ENCODE results near the gene HEPHL1.

DNA sequence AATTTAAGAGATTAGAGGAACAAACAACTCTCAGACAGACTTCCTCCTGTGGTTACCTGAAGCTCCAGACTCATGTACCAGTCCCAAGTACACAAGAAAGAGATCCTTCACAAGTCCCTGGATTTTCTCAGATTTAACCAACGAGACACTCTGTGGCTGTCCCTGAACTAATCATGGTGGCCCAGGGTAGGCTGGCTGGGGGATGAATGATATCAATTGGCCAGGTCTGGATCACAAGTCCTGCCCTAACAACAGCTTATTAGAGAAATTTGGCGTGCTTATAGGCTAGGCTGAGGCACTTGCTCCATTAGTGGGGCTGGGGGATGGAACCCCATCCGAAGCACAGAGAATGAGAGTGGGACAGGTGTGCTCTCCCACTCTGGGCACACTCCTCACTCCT lies 22.1 kb downstream of the HEPHL1 start:
- no peak for TF ChIP-seq YY1 (IDR thresholded peaks at IDR 0.05; ENCODE audit: insufficient read depth, insufficient read length)
- no peak for TF ChIP-seq ZNF274 (IDR thresholded peaks at IDR 0.05; ENCODE audit: low read depth, low read length)
- TF ChIP-seq SUZ12 (IDR thresholded peaks at IDR 0.05; ENCODE audit: extremely low read depth, insufficient read depth, insufficient read length), result no peak
